Endometrial microvascular endothelial cells (primary cell): ENCODE data around the gene RET. TPM values are rescaled to one million over a fixed set of nuclear protein-coding genes. Genes with fewer than 3 reads are reported as not detected.

Source experiments
- in situ Hi-C: cut with HindIII; loops from 2 replicates; pipeline ENCODE4 v1.10.0; 2017; ENCODE audit warnings: low sequenced_read_pairs, low pct_unique_long_range_greater_than_20kb; ENCODE audit errors: inconsistent ontology term
- total RNA-seq: library from RNA; depleted of rRNA; stranded (reverse); fragments of >200 nt; gene quantifications from one replicate; pipeline ENCODE4 v1.2.3, GENCODE V29; 2015; ENCODE audit errors: inconsistent ontology term

Gene RET
- total RNA-seq, 1 donor from 2014 or later, result not detected

DNA sequence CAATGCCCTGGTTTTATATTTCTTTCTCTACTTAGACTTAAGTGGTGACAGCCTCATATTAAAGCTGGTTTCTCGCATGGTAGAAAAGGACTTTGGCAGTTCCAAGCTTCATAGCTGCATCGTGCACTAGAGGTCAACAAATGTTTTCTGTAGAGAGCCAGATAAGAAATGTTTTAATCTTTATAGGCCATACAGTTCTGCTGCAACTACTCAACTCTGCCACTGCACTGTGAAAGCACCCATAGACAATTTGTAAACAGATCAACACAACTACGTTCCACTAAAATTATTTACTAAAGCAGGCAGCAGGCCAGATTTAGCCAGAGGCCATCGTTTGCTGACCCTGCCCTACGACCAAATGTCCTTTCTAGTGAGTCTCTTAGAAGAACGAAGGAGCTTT lies 98.1 kb downstream of the RET start:
- in situ Hi-C loops, result no loop called here

DNA sequence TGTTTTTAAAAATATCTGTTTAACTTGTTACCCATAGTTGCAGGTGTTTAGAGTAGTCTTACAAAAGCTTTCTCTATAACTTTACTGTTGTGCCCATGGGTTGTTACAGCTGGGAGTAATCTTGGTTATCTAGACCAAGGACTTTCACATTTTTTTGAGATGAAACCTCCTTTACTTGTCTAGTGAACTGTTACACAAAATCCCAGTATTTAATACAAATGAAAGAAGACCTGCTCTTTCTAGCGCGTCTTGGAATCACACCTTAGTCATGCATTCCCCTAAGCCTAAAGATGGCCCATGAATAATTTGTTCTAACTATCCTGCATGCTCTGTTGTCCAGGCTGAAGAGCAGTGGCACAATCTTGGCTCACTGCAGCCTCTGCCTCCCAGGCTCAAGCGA lies 99.4 kb downstream of the RET start:
- in situ Hi-C loops, result no loop called here

DNA sequence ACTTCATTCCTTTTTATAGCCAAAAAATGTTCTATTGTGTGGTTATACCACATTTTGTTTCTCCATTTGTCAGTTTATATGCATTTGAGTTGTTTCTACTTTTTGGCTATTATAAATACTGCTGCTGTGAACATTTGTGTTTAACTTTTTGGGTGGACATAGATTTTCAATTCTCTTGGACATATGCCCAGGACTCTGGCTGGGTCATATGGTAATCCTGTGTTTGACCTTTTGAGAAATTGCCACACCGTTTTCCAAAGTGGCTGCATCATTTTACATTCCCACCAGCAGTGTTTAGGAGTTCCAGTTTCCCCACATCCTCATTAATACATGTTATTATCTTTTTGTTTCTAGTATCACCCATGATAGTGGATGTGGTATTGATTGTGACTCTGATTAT lies 100.7 kb downstream of the RET start:
- in situ Hi-C loops, result no loop called here

Other genes starting within 250 kb of the RET start
- 20.9 TPM for gene CSGALNACT2, start 61.4 kb downstream of the RET start, total RNA-seq
- gene RASGEF1A, start 190.0 kb downstream of the RET start, total RNA-seq, result not detected